GM21529 (cell line): Measurements from ENCODE around the gene PTPRZ1.

Experiments used
- ATAC-seq: cut with Tn5 transposase; IDR thresholded peaks from one replicate; pipeline ENCODE4 v1.9.1; 2021; ENCODE audit not compliant: unreplicated experiment

Gene PTPRZ1

GRCh38 chr7:121890833-121891232 is 17.9 kb downstream of the PTPRZ1 start:
- ATAC-seq: no peak

GRCh38 chr7:121891731-121892130 is 18.8 kb downstream of the PTPRZ1 start:
- ATAC-seq: no peak

GRCh38 chr7:121901026-121901425 is 28.1 kb downstream of the PTPRZ1 start:
- ATAC-seq: peak; percentile 81

GRCh38 chr7:121904120-121904519 is 31.2 kb downstream of the PTPRZ1 start:
- no peak for ATAC-seq

GRCh38 chr7:121908042-121908441 is 35.1 kb downstream of the PTPRZ1 start:
- no peak for ATAC-seq

GRCh38 chr7:121909716-121910345 is 36.9 kb downstream of the PTPRZ1 start:
- ATAC-seq: no peak

- ATAC-seq: no peak
Measured at GRCh38 chr7:121913947-121914675, 41.1 kb downstream of the PTPRZ1 start.

- no peak for ATAC-seq
Measured at GRCh38 chr7:121914676-121915279, 41.8 kb downstream of the PTPRZ1 start.

GRCh38 chr7:121916211-121916610 is 43.2 kb downstream of the PTPRZ1 start:
- no peak for ATAC-seq

GRCh38 chr7:121919986-121920385 is 47.0 kb downstream of the PTPRZ1 start:
- ATAC-seq: no peak

- no peak for ATAC-seq
Measured at GRCh38 chr7:121924269-121925186, 51.6 kb downstream of the PTPRZ1 start.

- no peak for ATAC-seq
Measured at GRCh38 chr7:121931149-121931902, 58.4 kb downstream of the PTPRZ1 start.

GRCh38 chr7:121932768-121933167 is 59.8 kb downstream of the PTPRZ1 start:
- ATAC-seq: no peak

- no peak for ATAC-seq
Measured at GRCh38 chr7:121936951-121937623, 64.1 kb downstream of the PTPRZ1 start.

- no peak for ATAC-seq
Measured at GRCh38 chr7:121938429-121938996, 65.6 kb downstream of the PTPRZ1 start.

- no peak for ATAC-seq
Measured at GRCh38 chr7:121940918-121941317, 68.0 kb downstream of the PTPRZ1 start.

- ATAC-seq: no peak
Measured at GRCh38 chr7:121941830-121942229, 68.9 kb downstream of the PTPRZ1 start.

GRCh38 chr7:121945066-121945465 is 72.1 kb downstream of the PTPRZ1 start:
- ATAC-seq: no peak

GRCh38 chr7:121945480-121946236 is 72.7 kb downstream of the PTPRZ1 start:
- ATAC-seq: no peak
